GM18505 (cell line): ENCODE measurements around the gene ENGASE.

Source experiments
- ATAC-seq: cut with Tn5 transposase; IDR thresholded peaks from one replicate; pipeline ENCODE4 v1.9.1; 2021; ENCODE audit not compliant: unreplicated experiment
- POLR2A ChIP-seq: IDR thresholded peaks from 4 replicates; pipeline ENCODE4 v1.6.1; 2011; ENCODE audit warnings: borderline replicate concordance; ENCODE audit not compliant: insufficient read depth, insufficient read length; ENCODE audit errors: extremely low read depth

ENGASE gene

DNA sequence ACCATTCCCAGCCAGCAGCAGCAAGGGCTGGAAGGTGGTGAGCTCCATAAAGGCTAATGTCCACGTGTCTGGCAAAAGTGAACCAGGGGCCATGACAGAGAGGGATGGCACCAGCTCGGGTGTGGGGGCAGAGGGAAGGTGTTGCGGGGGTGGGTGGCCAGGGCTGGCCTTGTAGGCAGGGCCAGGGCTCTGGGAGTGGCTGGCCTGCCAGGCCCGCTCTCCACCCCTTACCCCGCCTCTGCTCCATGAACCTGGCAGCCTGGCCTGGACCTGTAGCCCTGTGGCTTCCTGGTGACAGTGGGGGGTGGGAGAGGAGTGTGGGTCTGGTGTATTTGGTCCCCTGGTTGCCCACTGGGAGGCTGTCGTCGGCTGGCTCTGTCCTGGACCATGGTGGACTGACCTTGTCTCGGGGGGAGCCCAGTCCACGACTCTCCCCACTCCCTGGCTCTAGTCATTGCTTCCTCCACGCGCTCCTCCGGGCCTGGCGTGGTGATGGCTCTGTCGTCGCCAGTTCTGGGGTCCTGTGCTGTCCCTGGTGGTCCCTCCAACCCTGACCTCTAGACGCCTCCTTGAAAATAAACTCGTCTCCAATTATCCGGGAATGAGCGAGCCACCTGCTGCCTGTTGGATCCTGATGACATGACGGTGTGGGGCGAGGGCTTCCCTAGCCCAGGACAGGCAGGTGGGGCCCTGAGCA is 50.0 kb downstream of the ENGASE start:
- TF ChIP-seq POLR2A: no peak
- no peak for ATAC-seq

DNA sequence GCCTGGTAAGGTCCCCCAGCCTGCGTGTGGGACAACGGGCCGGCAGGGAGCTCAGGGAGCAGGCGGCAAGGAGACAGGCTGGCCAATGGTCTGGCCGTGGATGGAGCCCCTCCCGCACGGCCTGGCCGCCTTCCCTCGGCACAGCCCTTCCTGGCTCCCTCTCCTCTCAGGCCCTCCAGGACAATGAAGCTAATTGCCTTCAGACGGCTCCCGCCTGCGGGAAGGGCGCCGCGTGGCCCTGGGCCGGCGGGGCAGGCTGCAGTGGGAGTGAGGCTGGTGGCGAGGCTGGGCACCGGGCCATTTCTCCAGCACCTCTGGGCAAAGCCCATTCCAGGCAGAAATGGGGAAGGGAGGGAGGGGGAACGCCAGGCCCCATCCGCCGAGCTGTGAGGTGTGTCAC is 50.9 kb downstream of the ENGASE start:
- no peak for TF ChIP-seq POLR2A
- ATAC-seq: no peak

DNA sequence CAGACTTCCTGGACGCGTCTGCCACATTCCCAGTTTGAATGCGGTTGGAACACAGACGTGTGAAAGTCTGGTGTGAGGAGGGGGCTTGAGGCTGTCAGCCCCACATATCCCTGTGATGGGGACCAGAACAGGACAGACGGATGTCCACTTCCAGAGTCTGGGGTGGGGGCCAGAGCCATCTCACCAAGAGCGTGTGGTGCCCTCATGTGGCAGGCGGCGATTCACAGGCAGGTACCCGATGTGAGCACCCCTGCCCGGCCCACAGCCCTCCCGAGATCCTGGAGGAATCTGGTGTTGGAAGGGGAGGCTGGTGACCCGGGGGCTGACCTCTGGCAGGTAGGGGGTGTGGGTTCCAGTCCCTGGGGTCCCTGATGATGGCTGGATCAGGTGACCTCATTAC is 51.5 kb downstream of the ENGASE start:
- no peak for ATAC-seq
- no peak for TF ChIP-seq POLR2A

DNA sequence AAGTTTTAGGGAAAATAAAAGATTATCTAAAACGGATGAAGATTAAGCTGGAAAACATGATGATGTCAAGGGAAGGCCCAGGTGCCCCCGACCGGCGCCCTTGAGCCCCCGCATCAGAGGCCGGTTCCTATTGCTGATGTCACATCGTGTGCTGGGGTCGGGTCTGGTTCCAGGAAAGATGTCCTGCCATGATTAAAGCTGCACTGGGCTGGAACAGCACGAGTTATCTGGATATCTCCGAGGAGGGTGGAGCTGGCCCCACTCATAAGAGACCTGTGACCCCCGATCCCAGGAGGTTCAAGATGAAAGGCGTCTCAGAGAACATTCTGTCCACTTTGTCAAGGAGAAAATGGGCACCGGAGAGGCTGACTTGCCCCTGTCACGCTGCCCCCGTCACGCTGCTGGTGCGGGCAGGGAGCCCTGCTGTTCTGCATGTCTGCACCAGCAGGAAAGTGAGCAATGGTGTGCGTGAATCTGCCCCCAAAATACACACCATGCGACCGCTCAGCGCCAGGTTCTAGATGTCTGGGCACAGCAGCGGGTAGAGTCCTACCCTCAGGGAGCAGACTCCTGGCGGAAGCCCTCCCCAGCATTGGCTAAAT is 53.0 kb downstream of the ENGASE start:
- ATAC-seq: no peak

DNA sequence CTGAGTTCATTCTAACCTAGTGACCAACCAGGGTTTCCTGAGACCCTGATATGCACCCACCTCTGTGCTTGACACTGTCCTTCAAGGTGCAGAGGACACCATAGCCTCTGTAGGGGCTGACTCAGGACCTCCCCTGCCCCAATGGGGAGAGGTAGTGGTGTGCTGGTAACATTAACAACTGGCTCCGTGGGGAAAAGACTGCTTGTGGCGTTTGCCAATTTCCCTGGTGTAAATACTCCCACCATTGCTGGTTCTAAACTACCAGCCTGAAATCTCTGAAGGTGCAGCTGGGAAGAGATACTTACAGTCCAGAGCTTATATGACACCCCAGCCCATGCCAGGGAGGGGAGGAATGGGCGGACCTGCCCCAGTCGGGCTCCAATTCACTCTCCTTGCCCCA is 54.9 kb downstream of the ENGASE start:
- no peak for ATAC-seq
- no peak for TF ChIP-seq POLR2A

More for the DNA sequence above, 53.0 kb downstream of the ENGASE start:
- TF ChIP-seq POLR2A: no peak

DNA sequence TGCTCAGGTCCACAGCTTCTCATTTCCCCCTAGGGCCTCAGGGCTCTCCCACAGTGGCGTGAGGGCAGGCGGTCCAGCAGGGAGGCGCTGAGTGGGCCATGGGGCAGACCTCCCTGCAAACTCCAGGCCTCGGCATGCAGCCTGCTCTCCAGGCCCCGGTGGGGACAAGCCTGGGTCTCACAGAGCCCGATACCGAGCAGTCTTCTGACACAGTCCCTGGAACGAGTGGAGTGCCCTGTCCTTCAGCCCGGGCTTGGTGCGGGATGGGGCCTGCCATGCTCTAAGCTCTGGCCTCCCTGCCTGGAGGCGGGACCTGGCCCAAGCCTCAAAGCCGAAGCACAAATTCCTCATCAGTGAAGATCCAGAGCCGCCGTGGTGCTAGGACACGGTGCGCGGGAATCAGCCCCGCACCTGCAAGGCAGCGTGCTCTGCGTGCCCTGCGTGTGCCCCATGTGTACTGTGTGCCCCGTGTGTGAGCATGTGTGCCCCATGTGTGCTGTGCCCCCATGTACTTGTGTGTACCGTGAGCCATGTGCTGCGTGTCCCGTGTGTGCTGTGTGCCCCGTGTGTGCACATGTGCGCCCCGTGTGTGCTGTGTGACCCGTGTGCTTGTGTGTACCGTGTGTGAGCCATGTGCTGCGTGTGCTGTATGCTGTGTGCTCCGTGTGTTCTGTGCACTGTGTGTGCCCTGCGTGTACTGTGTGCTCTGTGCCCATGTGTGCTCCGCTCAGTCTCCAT is 56.1 kb downstream of the ENGASE start:
- no peak for ATAC-seq
- TF ChIP-seq POLR2A: no peak

DNA sequence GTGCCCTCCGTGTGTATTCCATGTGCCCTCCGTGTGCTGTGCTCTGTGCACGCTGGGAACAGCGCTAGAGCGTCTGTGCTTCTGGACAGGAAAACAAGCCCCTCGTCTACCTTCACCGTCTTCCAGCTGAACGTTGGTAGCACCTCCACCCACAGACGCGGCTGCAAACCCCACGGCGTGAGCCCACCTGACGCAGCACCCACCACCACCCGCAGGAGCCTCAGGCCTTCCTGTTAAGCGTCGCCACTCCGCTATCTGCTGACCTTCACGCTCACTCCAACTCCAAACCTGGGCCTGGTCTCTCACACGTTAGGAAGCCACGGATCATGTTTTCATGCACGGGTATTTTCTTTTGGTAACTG is 56.6 kb downstream of the ENGASE start:
- ATAC-seq: no peak
- no peak for TF ChIP-seq POLR2A

DNA sequence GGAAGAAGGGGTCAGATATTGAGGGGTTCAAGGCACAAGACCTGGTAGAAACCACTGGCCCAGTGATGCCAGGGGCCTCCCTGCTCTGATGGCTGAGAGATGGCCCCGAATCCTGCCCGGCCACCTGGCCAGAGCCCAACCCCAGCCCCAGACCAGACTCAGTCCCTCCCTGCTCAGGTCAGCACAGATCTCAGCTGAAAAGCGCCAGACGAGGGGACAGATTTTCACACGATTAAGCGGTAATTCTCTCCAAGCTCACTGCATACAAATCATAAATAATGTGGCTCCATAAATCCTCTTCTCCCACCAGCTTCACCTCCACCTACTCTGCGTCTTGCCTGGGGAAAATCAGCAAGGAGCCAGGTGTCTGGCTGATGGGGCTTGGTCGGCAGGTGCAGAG is 57.1 kb downstream of the ENGASE start:
- no peak for ATAC-seq
- no peak for TF ChIP-seq POLR2A

DNA sequence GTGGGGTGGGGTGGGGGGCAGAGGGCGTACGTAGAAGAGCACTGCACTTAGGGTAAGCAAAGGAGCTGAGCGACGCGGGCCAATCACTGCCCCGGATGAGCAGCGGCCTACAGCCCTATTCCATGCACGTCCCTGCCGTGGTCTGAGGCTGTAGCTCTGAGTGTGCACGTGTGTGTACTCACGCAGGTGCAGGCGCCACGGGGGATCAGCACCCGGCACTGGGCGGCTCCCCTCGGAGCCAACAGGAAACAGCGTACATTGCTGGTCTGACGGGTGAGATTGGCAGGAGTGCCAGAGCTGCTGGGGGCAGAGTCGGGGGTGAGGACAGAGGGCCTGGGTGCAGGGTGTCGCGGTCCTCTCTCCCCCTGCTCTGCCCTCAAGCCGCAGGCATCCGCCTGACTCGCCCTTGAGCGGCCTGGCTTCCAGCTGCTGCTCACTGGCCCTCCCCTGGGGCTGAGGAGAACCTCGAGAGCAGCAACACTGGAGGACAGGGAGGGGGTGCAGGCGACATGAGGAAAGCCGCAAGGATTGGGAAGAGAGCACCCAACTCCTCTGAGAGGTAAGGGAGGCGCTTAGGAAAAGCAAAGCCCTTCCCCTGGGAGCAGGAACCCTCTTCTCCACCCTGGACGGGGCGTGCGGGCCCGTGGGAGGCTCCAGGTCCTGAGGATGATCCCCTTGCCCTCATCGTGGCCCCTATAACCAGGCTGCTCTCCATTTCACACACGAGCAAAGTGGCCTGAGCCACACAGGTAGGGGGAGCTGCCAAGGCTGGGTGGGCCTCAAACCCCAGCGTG is 57.8 kb downstream of the ENGASE start:
- TF ChIP-seq POLR2A: no peak
- ATAC-seq: no peak

DNA sequence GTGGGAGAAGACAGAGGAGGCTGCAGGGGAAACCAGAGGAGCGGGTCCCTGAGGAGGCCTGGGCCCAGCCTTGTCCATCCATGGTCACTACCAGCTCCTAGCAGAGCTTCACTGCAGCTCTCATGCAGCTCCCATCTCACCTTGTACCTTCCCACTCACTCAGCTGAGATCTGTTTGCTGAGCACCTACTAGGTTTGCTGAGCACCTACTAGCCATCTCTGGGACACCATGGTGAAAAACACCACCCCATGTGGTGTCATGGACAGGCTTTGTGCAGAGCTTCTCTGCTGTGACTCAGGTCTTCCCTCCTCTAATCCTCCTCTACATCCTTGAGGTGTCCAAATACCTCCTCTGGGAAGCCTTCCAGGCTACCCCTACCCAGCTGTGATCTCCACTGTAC is 58.6 kb downstream of the ENGASE start:
- no peak for TF ChIP-seq POLR2A
- no peak for ATAC-seq

DNA sequence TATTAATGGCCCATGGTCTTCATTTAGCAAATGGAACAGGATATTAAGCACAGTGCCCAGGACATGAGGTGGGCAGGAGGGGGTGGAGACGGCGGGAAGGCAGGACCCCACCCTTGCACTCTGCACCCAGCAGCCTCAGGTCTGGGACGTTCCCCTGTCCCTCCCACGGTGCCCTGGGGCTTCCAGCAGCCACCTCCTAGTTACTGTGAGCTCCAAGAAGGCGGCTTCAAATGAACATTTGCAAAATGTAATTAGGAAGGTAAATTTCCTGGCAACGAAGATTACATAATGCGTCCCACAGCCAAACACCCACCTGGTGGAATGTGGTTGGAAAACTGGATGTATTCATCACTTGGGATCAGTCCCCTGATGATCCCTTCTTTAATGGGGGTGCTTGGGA is 59.4 kb downstream of the ENGASE start:
- no peak for ATAC-seq
- TF ChIP-seq POLR2A: no peak

DNA sequence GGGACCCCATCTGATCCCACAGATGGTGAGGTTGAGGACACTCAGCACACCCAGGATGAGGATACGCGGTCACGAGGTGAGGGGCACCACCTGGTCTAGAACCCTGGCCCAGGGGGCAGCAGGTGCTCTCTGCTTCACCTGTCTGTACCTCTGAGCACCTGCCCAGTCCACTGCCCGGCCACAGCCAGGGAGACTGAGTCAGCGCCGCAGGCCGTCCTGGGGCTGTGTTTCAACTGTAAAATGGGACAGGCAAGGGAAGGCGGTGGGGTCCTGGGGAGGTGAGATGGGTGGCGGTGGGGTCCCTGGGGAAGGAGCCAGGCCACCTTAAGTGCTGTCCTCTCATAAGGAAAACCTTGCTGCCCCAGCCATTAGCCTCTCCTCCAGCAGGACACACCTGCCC is 60.4 kb downstream of the ENGASE start:
- ATAC-seq: no peak
- TF ChIP-seq POLR2A: no peak

DNA sequence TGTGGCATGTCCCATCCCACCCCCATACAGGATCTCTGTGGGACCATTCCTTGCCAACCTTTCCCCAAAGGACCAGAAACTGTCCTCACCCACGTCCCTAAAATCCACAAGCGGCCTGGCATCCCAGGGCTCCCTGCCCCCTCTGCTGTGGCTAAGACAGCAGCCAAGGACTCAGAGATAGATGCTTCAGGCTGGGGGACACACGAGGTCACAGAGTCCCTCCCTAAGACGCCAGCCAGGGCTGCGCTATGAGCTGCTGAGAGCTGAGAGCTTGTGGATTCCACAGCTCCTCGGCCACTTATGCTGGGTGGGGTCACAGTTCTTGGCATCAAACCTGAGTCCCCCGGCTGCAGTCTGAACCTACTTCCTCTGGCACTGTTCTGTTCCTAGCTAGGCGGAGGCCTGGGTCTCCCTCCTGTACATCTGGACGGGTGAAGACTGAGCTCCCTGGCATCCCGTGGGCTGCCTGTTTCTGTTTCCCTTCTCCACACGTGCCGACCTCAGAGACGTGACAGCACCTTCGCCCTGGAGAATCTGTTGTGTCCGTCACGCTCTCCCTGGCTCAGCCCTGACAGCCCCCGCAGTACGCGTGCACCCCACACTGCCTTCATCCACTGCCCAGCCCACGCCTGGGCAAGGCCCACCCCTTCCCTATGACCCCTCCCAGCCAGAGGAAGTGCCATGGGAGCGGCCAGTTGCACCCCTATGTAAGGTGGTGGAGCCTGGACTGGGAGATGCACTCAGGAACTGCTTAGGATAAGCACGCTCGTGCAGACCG is 61.2 kb downstream of the ENGASE start:
- no peak for ATAC-seq
- TF ChIP-seq POLR2A: no peak
